Measurements from ENCODE around the gene SDE2. TPM values are rescaled to one million over a fixed set of nuclear protein-coding genes. Genes with fewer than 3 reads are reported as not detected.
"Not testable (repeated sequence)": the region's sequence is repeated elsewhere in the genome, so short reads cannot be mapped to it uniquely, and the experiment has no call there.

SDE2 gene
- total and polyA plus RNA-seq, 2 donors, result 14.2 to 30.1 TPM

- H3K4me3 ChIP-seq (ENCODE audit: low read depth, low read length), result no peak overlapping the region
- no peak for DNase-seq (ENCODE audit: extremely low spot score)
- H3K27ac ChIP-seq (ENCODE audit: low read depth), result no peak overlapping the region
- no peaks in the 10 kb centered on the region for H3K4me1 ChIP-seq (ENCODE audit: insufficient read depth)
- H3K36me3 ChIP-seq (ENCODE audit: insufficient read depth), result no peaks in the 10 kb centered on the region
- WGBS, result 52% methylated on average over 2 of the region's 2 CpGs
Measured at GRCh38 chr1:226026833-226027232, 27.7 kb upstream of the SDE2 start.

GRCh38 chr1:226023735-226024134, 24.6 kb upstream of the SDE2 start:
- H3K4me3 ChIP-seq (ENCODE audit: low read depth, low read length), result no peak overlapping the region
- no peak overlapping the region for H3K27ac ChIP-seq (ENCODE audit: low read depth)
- no peaks in the 10 kb centered on the region for H3K4me1 ChIP-seq (ENCODE audit: insufficient read depth)
- WGBS, result 79% methylated on average over 5 of the region's 5 CpGs
- DNase-seq (ENCODE audit: extremely low spot score), result no peak
- no peaks in the 10 kb centered on the region for H3K36me3 ChIP-seq (ENCODE audit: insufficient read depth)

GRCh38 chr1:226021801-226022200, 22.7 kb upstream of the SDE2 start:
- no peaks in the 10 kb centered on the region for H3K36me3 ChIP-seq (ENCODE audit: insufficient read depth)
- DNase-seq (ENCODE audit: extremely low spot score), result no peak
- H3K4me1 ChIP-seq (ENCODE audit: insufficient read depth), result no peaks in the 10 kb centered on the region
- 47% methylated on average over 2 of the region's 2 CpGs for WGBS
- no peak overlapping the region for H3K4me3 ChIP-seq (ENCODE audit: low read depth, low read length)
- H3K27ac ChIP-seq (ENCODE audit: low read depth), result no peak overlapping the region

- H3K4me1 ChIP-seq (ENCODE audit: insufficient read depth), result no peaks in the 10 kb centered on the region
- no peak overlapping the region for H3K4me3 ChIP-seq (ENCODE audit: low read depth, low read length)
- DNase-seq (ENCODE audit: extremely low spot score), result no peak
- WGBS, result 75% methylated on average over 3 of the region's 3 CpGs
- H3K36me3 ChIP-seq (ENCODE audit: insufficient read depth), result no peaks in the 10 kb centered on the region
- H3K27ac ChIP-seq (ENCODE audit: low read depth), result no peak overlapping the region
Measured at GRCh38 chr1:226021401-226021800, 22.3 kb upstream of the SDE2 start.

- no peak overlapping the region for H3K4me3 ChIP-seq (ENCODE audit: low read depth, low read length)
- WGBS, result 96% methylated on average over 1 of the region's 1 CpG
- H3K4me1 ChIP-seq (ENCODE audit: insufficient read depth), result no peaks in the 10 kb centered on the region
- DNase-seq (ENCODE audit: extremely low spot score), result no peak
- H3K36me3 ChIP-seq (ENCODE audit: insufficient read depth), result no peaks in the 10 kb centered on the region
- no peak overlapping the region for H3K27ac ChIP-seq (ENCODE audit: low read depth)
Measured at GRCh38 chr1:226019572-226019971, 20.4 kb upstream of the SDE2 start.

GRCh38 chr1:226017070-226017469, 17.9 kb upstream of the SDE2 start:
- Histone ChIP-seq H3K4me3 (ENCODE audit: low read depth, low read length) (no peak overlapping the region), H3K4me1 (ENCODE audit: insufficient read depth) (no peaks in the 10 kb centered on the region), H3K27ac (ENCODE audit: low read depth) (no peak overlapping the region), H3K36me3 (ENCODE audit: insufficient read depth) (no peaks in the 10 kb centered on the region)
- no peak for DNase-seq (ENCODE audit: extremely low spot score)
- WGBS, result 57% methylated on average over 6 of the region's 6 CpGs

- 85% methylated on average over 5 of the region's 5 CpGs for WGBS
- no peak overlapping the region for H3K4me3 ChIP-seq (ENCODE audit: low read depth, low read length)
Measured at GRCh38 chr1:226009650-226010044, 10.5 kb upstream of the SDE2 start.

GRCh38 chr1:226007126-226007892, 8.2 kb upstream of the SDE2 start:
- not testable (repeated sequence) for H3K36me3 ChIP-seq (ENCODE audit: insufficient read depth); DNase-seq (ENCODE audit: extremely low spot score); H3K4me3 ChIP-seq (ENCODE audit: low read depth, low read length); H3K27ac ChIP-seq (ENCODE audit: low read depth); H3K4me1 ChIP-seq (ENCODE audit: insufficient read depth)
- WGBS, result 90% methylated on average over 12 of the region's 12 CpGs

More at GRCh38 chr1:226009650-226010044, 10.5 kb upstream of the SDE2 start:
- Histone ChIP-seq H3K4me1 (ENCODE audit: insufficient read depth) (no peaks in the 10 kb centered on the region), H3K36me3 (ENCODE audit: insufficient read depth) (no peaks in the 10 kb centered on the region), H3K27ac (ENCODE audit: low read depth) (no peak overlapping the region)
- no peak for DNase-seq (ENCODE audit: extremely low spot score)

- no peak overlapping the region for H3K4me3 ChIP-seq (ENCODE audit: low read depth, low read length)
- no peak overlapping the region for H3K27ac ChIP-seq (ENCODE audit: low read depth)
- no peaks in the 10 kb centered on the region for H3K36me3 ChIP-seq (ENCODE audit: insufficient read depth)
- H3K4me1 ChIP-seq (ENCODE audit: insufficient read depth), result no peaks in the 10 kb centered on the region
- DNase-seq (ENCODE audit: extremely low spot score), result no peak
Measured at GRCh38 chr1:226006686-226007085, 7.5 kb upstream of the SDE2 start.

- WGBS, result 89% methylated on average over 4 of the region's 4 CpGs
Measured at GRCh38 chr1:226004396-226004795, 5.3 kb upstream of the SDE2 start.

GRCh38 chr1:226003502-226004170, 4.5 kb upstream of the SDE2 start:
- Histone ChIP-seq H3K36me3 (ENCODE audit: insufficient read depth) (no peaks in the 10 kb centered on the region), H3K27ac (ENCODE audit: low read depth) (no peak overlapping the region), H3K4me3 (ENCODE audit: low read depth, low read length) (no peak overlapping the region), H3K4me1 (ENCODE audit: insufficient read depth) (no peaks in the 10 kb centered on the region)
- DNase-seq (ENCODE audit: extremely low spot score), result no peak
- 95% methylated on average over 3 of the region's 3 CpGs for WGBS

More at GRCh38 chr1:226004396-226004795, 5.3 kb upstream of the SDE2 start:
- Histone ChIP-seq H3K4me3 (ENCODE audit: low read depth, low read length) (no peak overlapping the region), H3K4me1 (ENCODE audit: insufficient read depth) (no peaks in the 10 kb centered on the region), H3K36me3 (ENCODE audit: insufficient read depth) (no peaks in the 10 kb centered on the region), H3K27ac (ENCODE audit: low read depth) (no peak overlapping the region)
- no peak for DNase-seq (ENCODE audit: extremely low spot score)

- WGBS, result 40% methylated on average over 4 of the region's 4 CpGs
- Histone ChIP-seq H3K36me3 (ENCODE audit: insufficient read depth) (no peaks in the 10 kb centered on the region), H3K4me1 (ENCODE audit: insufficient read depth) (no peaks in the 10 kb centered on the region), H3K27ac (ENCODE audit: low read depth) (no peak overlapping the region), H3K4me3 (ENCODE audit: low read depth, low read length) (no peak overlapping the region)
- DNase-seq (ENCODE audit: extremely low spot score), result no peak
Measured at GRCh38 chr1:226002667-226003501, 3.7 kb upstream of the SDE2 start.

GRCh38 chr1:226001963-226002666, 3.0 kb upstream of the SDE2 start:
- Histone ChIP-seq H3K36me3 (ENCODE audit: insufficient read depth) (no peaks in the 10 kb centered on the region), H3K27ac (ENCODE audit: low read depth) (no peak overlapping the region), H3K4me3 (ENCODE audit: low read depth, low read length) (no peak overlapping the region), H3K4me1 (ENCODE audit: insufficient read depth) (no peaks in the 10 kb centered on the region)
- DNase-seq (ENCODE audit: extremely low spot score), result peak; percentile 29
- 52% methylated on average over 9 of the region's 9 CpGs for WGBS

Data from urinary bladder (tissue), 4 donors.